ENCODE measurements around the gene ST3GAL2. TPM values are rescaled to one million over a fixed set of nuclear protein-coding genes. Genes with fewer than 3 reads are reported as not detected.

ST3GAL2 gene
- total and polyA plus RNA-seq, 2 of the 4 experiments (the other 2 are of a cell fraction) = 17.4 to 17.7 TPM

GRCh38 chr16:70399951-70400350, 38.9 kb downstream of the ST3GAL2 start:
- Histone ChIP-seq H2BK20ac (ENCODE audit: low read depth, low read length) (no peak overlapping the region), H3K27me3 (ENCODE audit: control insufficient read depth, insufficient read depth, low read length) (no peaks in the 10 kb centered on the region), H3K9me1 (ENCODE audit: insufficient read depth, low read length) (peaks cover 11% of the 10 kb centered on the region), H4K91ac (ENCODE audit: insufficient read depth, low read depth, low read length) (no peak overlapping the region), H2AFZ (replicated peaks; ENCODE audit: low read length, poor library complexity) (no peak overlapping the region), H2AK9ac (replicated peaks; ENCODE audit: low read depth, low read length, poor library complexity) (no peak overlapping the region), H2BK120ac (ENCODE audit: low read depth, low read length) (no peak overlapping the region), H3K4ac (ENCODE audit: low read depth, low read length) (no peak overlapping the region), H4K8ac (ENCODE audit: low read depth in 2 of 2, low read length in 2 of 2) (no peak overlapping the region), H3K14ac (replicated peaks; ENCODE audit: low read depth, low read length) (no peak overlapping the region), H4K5ac (ENCODE audit: low read depth, low read length) (no peak overlapping the region), H2BK5ac (ENCODE audit: low read depth, low read length, poor library complexity, severe bottlenecking) (no peak overlapping the region), H3K23ac (ENCODE audit: low read depth, low read length) (no peak overlapping the region), H3K4me2 (ENCODE audit: low read depth, low read length) (no peak overlapping the region), H3K9ac (ENCODE audit: low read depth, low read length) (no peak overlapping the region), H3K27ac (ENCODE audit: insufficient read depth, low read length) (no peak overlapping the region), H2AK5ac (ENCODE audit: low read depth, low read length) (no peak overlapping the region), H3K56ac (ENCODE audit: extremely low read depth, insufficient read depth, low read length) (no peak overlapping the region), H3K36me3 (ENCODE audit: control insufficient read depth, insufficient read depth, low read length) (peaks cover 18% of the 10 kb centered on the region), H3K4me3 (ENCODE audit: insufficient read depth, low read depth, low read length) (no peak overlapping the region), H3K9me3 (ENCODE audit: control insufficient read depth, insufficient read depth, low read length) (no peaks in the 10 kb centered on the region), H3K79me1 (ENCODE audit: low read depth in 1 of 2, low read length in 2 of 2) (peaks cover 7 to 66% of the 10 kb centered on the region in 2 experiments; a peak in 3 of 4 replicates), H4K20me1 (ENCODE audit: insufficient read depth, low read length) (peaks cover 17% of the 10 kb centered on the region), H3K18ac (ENCODE audit: low read depth, low read length) (no peak overlapping the region), H2BK15ac (ENCODE audit: low read depth, low read length) (no peak overlapping the region), H3K4me1 (ENCODE audit: control insufficient read depth, insufficient read depth, low read length) (peaks cover 6% of the 10 kb centered on the region)
- 83% methylated on average over 2 of the region's 10 CpGs; no CpG with 5 or more reads in 1 of the 2 experiments for WGBS, 2 experiments (ENCODE audit: extremely low coverage in 2 of 2, insufficient read length in 1 of 2)
- intact Hi-C loops (cut with micrococcal nuclease) (loop anchor here (5.0 kb wide), 1 partner anchor 77 kb away; no protein-coding TSS in a partner anchor), in situ Hi-C loops (cut with MboI; ENCODE audit: low sequenced_read_pairs) (no loop called here), dilution Hi-C loops (cut with HindIII; ENCODE audit: low sequenced_read_pairs, unreplicated experiment) (no loop called here)
- no TSS peak for BruUV-seq (replicated peaks)
- TF ChIP-seq BHLHE40 (IDR thresholded peaks at IDR 0.05; ENCODE audit: low read depth, low read length) (no peak), RCOR1 (IDR thresholded peaks at IDR 0.05; ENCODE audit: insufficient replicate concordance, low read length) (no peak), MXI1 (IDR thresholded peaks at IDR 0.05; ENCODE audit: borderline replicate concordance, low read depth, low read length) (no peak), FOS (IDR thresholded peaks at IDR 0.05; ENCODE audit: low read depth, low read length) (no peak), ELK1 (IDR thresholded peaks at IDR 0.05; ENCODE audit: borderline replicate concordance, low read depth, low read length) (no peak), SMC3 (IDR thresholded peaks at IDR 0.05; ENCODE audit: low read depth, low read length) (no peak), POLR2A (IDR thresholded peaks at IDR 0.05; ENCODE audit: low read depth, low read length) (no peak), CEBPB (IDR thresholded peaks at IDR 0.05; ENCODE audit: low read depth, low read length) (no peak), RFX5 (IDR thresholded peaks at IDR 0.05; ENCODE audit: low read depth, low read length) (no peak), MAFK (IDR thresholded peaks at IDR 0.05; ENCODE audit: low read depth, low read length) (no peak), NFE2L2 (IDR thresholded peaks at IDR 0.05; ENCODE audit: low read depth, low read length) (no peak), MAZ (IDR thresholded peaks at IDR 0.05; ENCODE audit: borderline replicate concordance, low read depth, low read length) (no peak)
- no peak for ATAC-seq (ENCODE audit: low read depth)
- no peak for DNase-seq
- POLR2A ChIA-PET (ENCODE audit: unreplicated experiment) = no interaction called here
- CTCF ChIA-PET = interaction anchor here (1.2 kb wide), 1 partner anchor 9 kb away, joined by 4 read pairs; no protein-coding TSS in a partner anchor

Measured in IMR-90 (cell line).